ENCODE results near the gene SLC35A1. TPM values are rescaled to one million over a fixed set of nuclear protein-coding genes. Genes with fewer than 3 reads are reported as not detected.

Gene SLC35A1
- total and polyA plus RNA-seq, 2 of the 8 experiments (the other 6 are each of a cell fraction or from before 2014, with no cell fraction given) = 4.7 to 9.2 TPM

DNA sequence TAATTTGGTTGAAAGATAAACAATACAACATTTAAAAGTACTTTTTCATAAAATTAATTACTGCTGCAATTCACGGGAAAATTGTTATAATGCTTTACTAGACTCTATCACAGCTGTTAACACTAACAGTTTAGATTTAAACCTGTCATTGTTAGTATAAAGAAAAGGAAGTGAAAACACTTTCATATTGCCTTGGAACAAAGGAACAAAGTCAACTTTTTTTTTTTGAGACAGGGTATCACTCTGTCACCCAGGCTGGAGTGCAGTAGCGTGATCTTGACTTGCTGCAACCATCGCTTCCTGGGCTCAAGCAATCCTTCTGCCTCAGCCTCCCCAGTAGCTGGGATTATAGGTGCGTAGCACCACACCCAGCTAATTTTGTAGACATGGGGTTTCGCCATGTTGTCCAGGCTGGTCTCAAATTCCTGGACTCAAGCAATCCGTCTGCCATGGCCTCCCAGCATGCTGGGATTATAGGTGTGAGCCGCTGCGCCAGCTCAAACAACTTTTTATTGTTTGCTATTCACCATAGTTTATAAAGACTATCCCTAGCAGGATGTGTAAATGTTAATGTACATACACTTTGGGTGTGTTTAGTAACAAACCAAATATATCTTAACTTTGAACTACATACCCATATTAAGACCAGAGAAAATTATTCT is 22.1 kb downstream of the SLC35A1 start:
- DNase-seq (ENCODE audit: low read depth in 1 of 2, low spot score in 2 of 2) = no peak
- Histone ChIP-seq H2BK12ac (ENCODE audit: low read depth, low read length) (no peak overlapping the region), H3K56ac (replicated peaks; ENCODE audit: insufficient read length, low read depth, low read length) (no peak overlapping the region), H2BK20ac (ENCODE audit: low read length) (no peak overlapping the region), H4K8ac (ENCODE audit: extremely low read depth, insufficient read depth, low read length) (no peak overlapping the region; the same call in 1 of the 2 replicates), H3K79me1 (ENCODE audit: low read depth, low read length) (no peaks in the 10 kb centered on the region), H3K36me3 (ENCODE audit: control insufficient read depth in 2 of 4, insufficient read depth in 4 of 4, low read length in 3 of 4) (no peaks in the 10 kb centered on the region), H2BK120ac (replicated peaks; ENCODE audit: low read depth, low read length) (no peak overlapping the region), H3K27me3 (replicated peaks in 1 of 4; ENCODE audit: control insufficient read depth in 3 of 4, extremely low read depth in 1 of 4, insufficient read depth in 3 of 4, low read length in 3 of 4) (no peaks in the 10 kb centered on the region), H3K79me2 (ENCODE audit: control insufficient read depth in 1 of 2, insufficient read depth in 2 of 2, low read length in 2 of 2) (no peaks in the 10 kb centered on the region), H3K23ac (ENCODE audit: insufficient read length) (no peak overlapping the region), H4K20me1 (replicated peaks in 1 of 2; ENCODE audit: control insufficient read depth in 1 of 2, insufficient read depth in 2 of 2, low read length in 2 of 2) (no peaks in the 10 kb centered on the region), H3K18ac (ENCODE audit: extremely low read depth, low read length) (no peak overlapping the region), H3K27ac (ENCODE audit: low read depth, low read length) (no peak overlapping the region), H2BK5ac (ENCODE audit: low read depth, low read length) (no peak overlapping the region), H4K91ac (replicated peaks; ENCODE audit: insufficient read length, low read length) (no peak overlapping the region), H3K4ac (replicated peaks; ENCODE audit: insufficient read length, low read depth, low read length) (no peak overlapping the region), H3K4me2 (ENCODE audit: insufficient read depth in 1 of 2, low read depth in 2 of 2, low read length in 2 of 2) (no peak overlapping the region), H4K5ac (ENCODE audit: insufficient read length, low read depth, low read length) (no peak overlapping the region), H3K9ac (replicated peaks in 1 of 4; ENCODE audit: extremely low read depth in 1 of 4, low read depth in 3 of 4, low read length in 3 of 4) (no peak overlapping the region), H3K9me3 (ENCODE audit: insufficient read depth in 2 of 2, low read depth in 1 of 2, low read length in 1 of 2) (no peaks in the 10 kb centered on the region), H2BK15ac (ENCODE audit: low read length) (no peak overlapping the region), H3K23me2 (ENCODE audit: low read depth, low read length) (no peaks in the 10 kb centered on the region), H2AFZ (ENCODE audit: low read length) (no peak overlapping the region), H3K4me1 (replicated peaks in 1 of 4; ENCODE audit: control insufficient read depth in 3 of 4, insufficient read depth in 4 of 4, low read length in 3 of 4) (no peaks in the 10 kb centered on the region), H3K4me3 (ENCODE audit: extremely low read depth in 1 of 4, insufficient read depth in 2 of 4, low read depth in 3 of 4, low read length in 4 of 4) (no peak overlapping the region), H3K14ac (ENCODE audit: insufficient read length) (no peak overlapping the region), H2AK5ac (ENCODE audit: low read depth, low read length) (no peak overlapping the region)
- no peak for FAIRE-seq
- ChIA-PET POLR2A (ENCODE audit: partially characterized antibody) (interaction anchor here (1.0 kb wide), 1 partner anchor 8 kb away, joined by 6 read pairs; no protein-coding TSS in a partner anchor), CTCF (ENCODE audit: partially characterized antibody) (interaction anchor here (0.7 to 1.7 kb wide), 8 partner anchors 8 to 638 kb away, joined by 3 to 5 read pairs (median 3); no protein-coding TSS in a partner anchor)
- WGBS, 2 experiments (ENCODE audit: extremely low coverage in 1 of 2, insufficient coverage in 1 of 2, insufficient read length in 1 of 2, insufficient replicate concordance in 2 of 2, low coverage in 1 of 2, low lambda C conversion rate in 2 of 2, missing lambda C conversion rate in 1 of 2) = 88% methylated on average over 8 of the region's 8 CpGs; no CpG with 5 or more reads in 1 of the 2 experiments
- TF ChIP-seq POLR2AphosphoS5 (IDR thresholded peaks at IDR 0.05; ENCODE audit: low read depth, low read length) = no peak
- no peak for TF ChIP-seq TCF12 (IDR thresholded peaks at IDR 0.05; ENCODE audit: low read depth, low read length)
- TF ChIP-seq ZNF274 (IDR thresholded peaks at IDR 0.05; ENCODE audit: borderline replicate concordance, extremely low read depth, low read length) = no peak
- TF ChIP-seq BCL11A (IDR thresholded peaks at IDR 0.05; ENCODE audit: low read depth in 2 of 2, low read length in 2 of 2) = no peak
- no peak for TF ChIP-seq PHF8 (conservative IDR thresholded peaks at IDR 0.05; ENCODE audit: low read depth, low read length)
- no peak for TF ChIP-seq HDAC6 (IDR thresholded peaks at IDR 0.05; ENCODE audit: low read depth, low read length)
- no peak for TF ChIP-seq CHD2 (IDR thresholded peaks at IDR 0.05; ENCODE audit: low read length)
- TF ChIP-seq NRF1 (IDR thresholded peaks at IDR 0.05; ENCODE audit: low read depth, low read length) = no peak
- TF ChIP-seq KDM1A (IDR thresholded peaks at IDR 0.05; ENCODE audit: borderline replicate concordance, low read length) = no peak
- TF ChIP-seq RFX5 (IDR thresholded peaks at IDR 0.05; ENCODE audit: borderline replicate concordance, low read depth, low read length) = no peak
- no peak for TF ChIP-seq SIRT6 (IDR thresholded peaks at IDR 0.05; ENCODE audit: low read length)
- TF ChIP-seq ATF3 (IDR thresholded peaks at IDR 0.05; ENCODE audit: insufficient read depth, low read depth, low read length) = no peak
- TF ChIP-seq CEBPB (IDR thresholded peaks at IDR 0.05; ENCODE audit: low read depth, low read length) = no peak
- no peak for TF ChIP-seq NANOG (IDR thresholded peaks at IDR 0.05; ENCODE audit: insufficient read depth, low read depth, low read length, poor library complexity, severe bottlenecking)

All from H1 (cell line).